SU-DHL-6 (cell line): ENCODE results near the gene CRYBG2.

ENCODE experiments used
- H2AFZ ChIP-seq: fragments of 200-600 bp; sonication (generic); 2 replicates; pipeline ENCODE4 v1.6.1; 2014; ENCODE audit warnings: low read depth, mild to moderate bottlenecking, moderate library complexity, mixed read lengths, antibody characterized with exemption, low read length; ENCODE audit not compliant: severe bottlenecking
- H3F3A ChIP-seq: fragments of 200-600 bp; shearing (Covaris generic); 2 replicates; pipeline ENCODE4 v1.6.0; 2016; ENCODE audit warnings: antibody characterized with exemption, mild to moderate bottlenecking; ENCODE audit not compliant: insufficient read depth
- H3K27ac ChIP-seq: fragments of 200-600 bp; sonication (generic); 2 replicates; pipeline ENCODE4 v1.5.1; 2016; ENCODE audit warnings: low read depth, mild to moderate bottlenecking, low read length, moderate library complexity, mixed read lengths
- H3K27me3 ChIP-seq: fragments of 200-600 bp; sonication (generic), shearing (Covaris generic); 2 replicates; pipeline ENCODE4 v1.6.0; 2014; ENCODE audit warnings: mild to moderate bottlenecking, low read length
- H3K36me3 ChIP-seq: fragments of 200-600 bp; sonication (generic); 2 replicates; pipeline ENCODE4 v1.6.1; 2014; ENCODE audit warnings: mild to moderate bottlenecking, low read length, mixed read lengths
- H3K4me2 ChIP-seq: fragments of 300-600, 200-600 bp; shearing (Covaris generic), sonication (generic); 2 replicates; pipeline ENCODE4 v1.6.0; 2014; ENCODE audit warnings: low read length, low read depth, mild to moderate bottlenecking; ENCODE audit not compliant: poor library complexity, severe bottlenecking
- H3K4me3 ChIP-seq: fragments of 200-600 bp; sonication (generic); 2 replicates; pipeline ENCODE4 v1.5.1; 2014; ENCODE audit warnings: antibody characterized with exemption, low read length, mild to moderate bottlenecking, mixed read lengths; ENCODE audit not compliant: insufficient read depth, poor library complexity, severe bottlenecking
- H3K79me2 ChIP-seq: fragments of 200-600 bp; sonication (generic); 2 replicates; pipeline ENCODE4 v1.6.1; 2014; ENCODE audit warnings: mild to moderate bottlenecking, low read length, moderate library complexity; ENCODE audit not compliant: insufficient read depth
- H3K9ac ChIP-seq: fragments of 200-600 bp; sonication (generic); 2 replicates; pipeline ENCODE4 v1.7.0; 2014; ENCODE audit warnings: mild to moderate bottlenecking, low read length
- H3K9me2 ChIP-seq: fragments of 200-600 bp; sonication (generic); replicated peaks from 2 replicates; pipeline ENCODE4 v1.6.1; 2014; ENCODE audit warnings: low read length; ENCODE audit not compliant: insufficient read depth
- H3K9me3 ChIP-seq: fragments of 200-600 bp; sonication (generic); 2 replicates; pipeline ENCODE4 v1.6.1; 2014; ENCODE audit warnings: low read length, mixed read lengths; ENCODE audit not compliant: insufficient read depth
- H4K20me1 ChIP-seq: fragments of 200-600 bp; sonication (generic); 2 replicates; pipeline ENCODE4 v1.6.1; 2014; ENCODE audit warnings: low read depth, mild to moderate bottlenecking, antibody characterized with exemption, low read length, moderate library complexity, mixed read lengths
- CTCF ChIP-seq: fragments of 200-600 bp; sonication (generic); IDR thresholded peaks from one replicate; pipeline ENCODE4 v1.5.1; 2017; ENCODE audit warnings: antibody characterized with exemption, mild to moderate bottlenecking, low read length, moderate library complexity; ENCODE audit not compliant: insufficient read depth, poor library complexity, severe bottlenecking
- EZH2phosphoT487 ChIP-seq: fragments of 200-600 bp; sonication (generic), shearing (Covaris generic); conservative IDR thresholded peaks from 2 replicates; pipeline ENCODE4 v1.6.1; 2018; ENCODE audit warnings: mild to moderate bottlenecking, antibody characterized with exemption, low read length, moderate library complexity, mixed read lengths

Gene CRYBG2

DNA sequence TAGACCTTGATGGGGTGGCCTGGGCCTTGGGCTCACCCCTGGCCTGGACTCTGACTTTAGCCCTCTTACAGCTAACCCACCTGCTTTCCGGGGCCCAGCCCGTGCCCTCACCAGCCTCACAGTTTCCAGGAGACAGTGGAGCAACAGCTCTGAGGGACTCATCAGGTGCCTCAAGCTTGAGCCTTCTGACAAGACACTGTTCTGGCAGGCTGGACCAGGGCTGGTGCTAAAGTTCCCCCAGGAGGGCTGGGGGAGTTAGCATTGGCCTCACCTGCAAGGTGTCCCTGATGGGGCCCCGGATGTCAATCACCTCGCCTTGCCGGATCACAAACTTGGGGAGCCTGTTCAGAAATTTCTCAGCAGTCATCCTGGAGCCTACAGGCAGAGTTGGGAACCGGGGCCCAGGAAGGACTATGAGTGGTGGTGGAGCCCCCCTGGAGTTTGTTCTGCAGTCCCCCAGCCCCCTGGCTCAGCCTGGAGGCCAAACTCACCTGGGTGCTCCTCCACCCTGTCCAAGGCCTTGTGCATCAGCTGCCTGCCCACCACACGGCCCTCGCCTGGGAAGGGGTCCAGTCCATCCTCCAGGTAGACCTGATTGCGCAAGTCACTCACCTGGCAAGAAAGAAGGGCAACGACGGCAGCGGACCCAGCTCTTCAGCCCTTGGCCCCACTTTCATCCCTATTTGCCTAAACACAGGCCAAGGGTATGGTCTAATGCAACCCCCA is 69.9 kb downstream of the CRYBG2 start:
- H3K4me3 ChIP-seq: no peak overlapping the region
- H3K79me2 ChIP-seq: peaks cover 4% of the 10 kb centered on the region; the same call in 1 of the 2 replicates
- no peak overlapping the region for H2AFZ ChIP-seq
- H3K27ac ChIP-seq: no peak overlapping the region
- peaks cover 40% of the 10 kb centered on the region for H3F3A ChIP-seq
- H3K4me2 ChIP-seq: no peak overlapping the region
- no peaks in the 10 kb centered on the region for H3K9me3 ChIP-seq
- H3K9ac ChIP-seq: no peak overlapping the region
- no peaks in the 10 kb centered on the region for H3K27me3 ChIP-seq
- H3K9me2 ChIP-seq: no peaks in the 10 kb centered on the region
- no peaks in the 10 kb centered on the region for H3K36me3 ChIP-seq
- no peaks in the 10 kb centered on the region; the same call in 1 of the 2 replicates for H4K20me1 ChIP-seq
- TF ChIP-seq CTCF: no peak
- no peak for TF ChIP-seq EZH2phosphoT487

DNA sequence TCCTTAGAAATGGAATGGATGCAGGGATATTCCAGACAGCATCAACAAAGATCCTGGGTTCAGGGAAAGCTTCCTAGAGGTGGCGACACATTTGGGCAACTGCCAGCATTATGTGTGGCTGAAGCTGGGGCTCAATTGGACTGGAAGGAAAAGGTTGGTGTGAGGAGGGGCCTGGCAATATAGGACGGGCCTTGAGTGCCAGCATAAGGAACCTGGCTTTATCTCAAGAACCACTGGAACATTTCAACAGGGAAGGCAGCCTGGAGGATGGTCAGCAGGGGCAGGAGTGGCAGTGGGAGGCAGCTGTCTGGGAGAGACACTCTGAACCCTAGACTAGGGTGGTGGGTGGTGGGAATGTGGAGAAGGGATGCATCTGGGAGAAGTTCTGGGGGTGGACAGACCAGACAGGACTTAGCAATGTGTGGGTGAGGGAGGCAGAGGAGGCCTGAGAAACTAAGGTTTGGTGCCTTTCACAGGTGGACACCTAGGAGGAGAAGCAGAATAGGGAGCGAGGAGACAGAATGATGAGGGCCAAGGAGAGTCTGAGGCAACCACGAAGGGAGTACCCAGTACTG is 70.6 kb downstream of the CRYBG2 start:
- H3K9me2 ChIP-seq: no peaks in the 10 kb centered on the region
- H3K27ac ChIP-seq: no peak overlapping the region
- no peak overlapping the region for H3K9ac ChIP-seq
- H3F3A ChIP-seq: peaks cover 37% of the 10 kb centered on the region
- TF ChIP-seq CTCF (no peak), EZH2phosphoT487 (no peak)
- no peaks in the 10 kb centered on the region; the same call in 1 of the 2 replicates for H4K20me1 ChIP-seq
- H3K27me3 ChIP-seq: no peaks in the 10 kb centered on the region
- H3K9me3 ChIP-seq: no peaks in the 10 kb centered on the region
- no peaks in the 10 kb centered on the region for H3K36me3 ChIP-seq
- H3K79me2 ChIP-seq: peaks cover 4% of the 10 kb centered on the region; the same call in 1 of the 2 replicates
- H3K4me3 ChIP-seq: no peak overlapping the region
- H2AFZ ChIP-seq: no peak overlapping the region
- H3K4me2 ChIP-seq: no peak overlapping the region

DNA sequence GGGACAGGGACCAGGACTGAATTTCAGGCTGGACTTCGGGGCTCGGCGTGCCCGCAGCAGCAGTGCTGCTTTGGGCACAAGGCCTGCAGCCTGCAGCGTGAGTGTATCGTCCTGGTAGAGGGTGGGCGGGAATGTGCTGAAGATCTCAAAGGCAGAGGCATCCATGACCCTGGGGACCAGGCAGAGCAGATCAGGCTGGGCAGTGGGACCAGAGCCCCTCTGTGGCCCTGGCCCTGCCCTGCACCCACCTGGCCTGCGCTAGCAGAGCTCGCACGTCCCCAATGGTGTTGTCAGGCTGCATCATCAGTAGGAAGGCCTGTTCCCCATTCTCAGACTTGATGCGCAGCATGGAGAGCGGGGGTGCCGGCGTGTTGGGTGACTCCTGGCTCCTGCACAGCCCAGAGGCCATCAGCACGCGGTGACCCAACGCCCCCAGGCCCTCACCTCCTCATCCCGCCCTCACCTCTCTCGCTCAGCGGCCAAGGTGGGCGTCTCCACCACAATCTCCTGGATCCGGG is 71.5 kb downstream of the CRYBG2 start:
- Histone ChIP-seq H3K4me2 (no peak overlapping the region), H3F3A (peaks cover 35% of the 10 kb centered on the region), H3K9ac (no peak overlapping the region), H3K4me3 (no peak overlapping the region), H3K36me3 (no peaks in the 10 kb centered on the region), H3K27me3 (no peaks in the 10 kb centered on the region), H3K27ac (no peak overlapping the region), H3K79me2 (peaks cover 4% of the 10 kb centered on the region; the same call in 1 of the 2 replicates), H4K20me1 (no peaks in the 10 kb centered on the region; the same call in 1 of the 2 replicates), H3K9me3 (no peaks in the 10 kb centered on the region), H3K9me2 (no peaks in the 10 kb centered on the region), H2AFZ (no peak overlapping the region)
- TF ChIP-seq EZH2phosphoT487: no peak
- TF ChIP-seq CTCF: no peak
